Stimulated activated CD4-positive, alpha-beta T cell treated with anti-CD3 and anti-CD28 coated beads, TNF-alpha, amount 100 ng/mL, for 24 hours (primary cell): Measurements from ENCODE around the gene TMEM97.

ENCODE experiments used
- DNase-seq, 3 experiments: peaks; one replicate each; pipeline ENCODE4 v3.0.0-alpha.2; 2020; ENCODE audit warnings: low read depth in 3 of 3

TMEM97 gene

GRCh38 chr17:28317099-28317965 lies 1.7 kb upstream of the TMEM97 start:
- DNase-seq: no peak

- DNase-seq: peak in 1 of 3 experiments; percentile 6
These were observed 838 bp upstream of the TMEM97 start for GRCh38 chr17:28317966-28318758.

GRCh38 chr17:28319598-28319935 lies 567 bp downstream of the TMEM97 start:
- no peak for DNase-seq

GRCh38 chr17:28320215-28321061 lies 1.4 kb downstream of the TMEM97 start:
- no peak for DNase-seq

GRCh38 chr17:28324267-28324745 lies 5.3 kb downstream of the TMEM97 start:
- no peak for DNase-seq

- DNase-seq: no peak
These were observed 5.8 kb downstream of the TMEM97 start for GRCh38 chr17:28324781-28325180.

GRCh38 chr17:28325211-28325610 lies 6.2 kb downstream of the TMEM97 start:
- DNase-seq: no peak

- DNase-seq: no peak
These were observed 7.1 kb downstream of the TMEM97 start for GRCh38 chr17:28326114-28326513.

- DNase-seq: no peak
These were observed 8.1 kb downstream of the TMEM97 start for GRCh38 chr17:28327031-28327607.

GRCh38 chr17:28327709-28328108 lies 8.7 kb downstream of the TMEM97 start:
- DNase-seq: no peak

- DNase-seq: no peak
These were observed 9.3 kb downstream of the TMEM97 start for GRCh38 chr17:28328325-28328724.

- no peak for DNase-seq
These were observed 11.7 kb downstream of the TMEM97 start for GRCh38 chr17:28330671-28331070.

- no peak for DNase-seq
These were observed 13.0 kb downstream of the TMEM97 start for GRCh38 chr17:28331891-28332420.

- no peak for DNase-seq
These were observed 14.2 kb downstream of the TMEM97 start for GRCh38 chr17:28333083-28333746.

- no peak for DNase-seq
These were observed 15.2 kb downstream of the TMEM97 start for GRCh38 chr17:28334171-28334570.

- no peak for DNase-seq
These were observed 15.7 kb downstream of the TMEM97 start for GRCh38 chr17:28334666-28335200.

- DNase-seq: peak; percentile 93 to 98 (median 96)
These were observed 16.4 kb downstream of the TMEM97 start, which contains the start of the genes IFT20 and TNFAIP1 for GRCh38 chr17:28335201-28335958. IFT20 (minus strand) TSS chr17:28335472; CDS start chr17:28331985, 3,487 bp downstream. TNFAIP1 (plus strand) TSS chr17:28335761; CDS start chr17:28339522, 3,761 bp downstream.

GRCh38 chr17:28335959-28336871 lies 17.2 kb downstream of the TMEM97 start:
- peak in 1 of 3 experiments; percentile 29 for DNase-seq
